Cerebellar cortex (tissue), 1 donor: ENCODE measurements around the gene RAF1.
A peak's percentile ranks its signal among the peaks of the same experiment; 100 is the strongest.
"Not testable (repeated sequence)": the region's sequence is repeated elsewhere in the genome, so short reads cannot be mapped to it uniquely, and the experiment has no call there.

Experiments
- DNase-seq: peaks from one replicate; pipeline ENCODE4 v3.0.0-alpha.2; 2015; ENCODE audit warnings: low spot score

Gene RAF1

GRCh38 chr3:12558706-12559105 lies 105.2 kb downstream of the RAF1 start:
- DNase-seq: no peak

- DNase-seq: no peak
Observed at GRCh38 chr3:12557473-12558100, 106.3 kb downstream of the RAF1 start.

GRCh38 chr3:12556690-12557472 lies 107.0 kb downstream of the RAF1 start, which contains the start of gene MKRN2:
TSS of gene MKRN2 (plus strand) at chr3:12557087. CDS start at chr3:12557151, 64 bp downstream.
- DNase-seq: peak; percentile 88

- DNase-seq: no peak
Observed at GRCh38 chr3:12556314-12556689, 107.6 kb downstream of the RAF1 start.

- peak; percentile 48 for DNase-seq
Observed at GRCh38 chr3:12553921-12554391, 110.0 kb downstream of the RAF1 start.

- DNase-seq: no peak
Observed at GRCh38 chr3:12549971-12550760, 113.8 kb downstream of the RAF1 start.

DNA sequence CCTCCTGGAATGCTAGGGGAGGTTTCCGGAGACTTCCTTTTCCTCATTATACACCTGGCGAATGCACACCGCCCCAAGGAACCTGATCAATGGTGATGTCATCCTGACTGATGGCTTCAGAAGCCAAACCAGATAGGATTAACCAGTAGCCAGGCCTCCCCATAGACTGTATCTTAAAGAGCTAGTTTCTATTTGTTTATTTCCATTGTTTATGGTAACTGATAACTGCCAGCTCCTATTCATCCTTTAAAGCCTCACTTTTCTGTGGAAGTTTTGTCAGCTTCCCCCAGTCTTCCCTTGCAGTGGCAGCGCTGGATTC lies 118.5 kb downstream of the RAF1 start, which contains the start of gene MKRN2OS:
Gene MKRN2OS (minus strand): TSS at position 27 of the 319 bp plus-strand sequence. CDS start 35 bp downstream, outside the sequence.
- DNase-seq: peak; percentile 88

DNA sequence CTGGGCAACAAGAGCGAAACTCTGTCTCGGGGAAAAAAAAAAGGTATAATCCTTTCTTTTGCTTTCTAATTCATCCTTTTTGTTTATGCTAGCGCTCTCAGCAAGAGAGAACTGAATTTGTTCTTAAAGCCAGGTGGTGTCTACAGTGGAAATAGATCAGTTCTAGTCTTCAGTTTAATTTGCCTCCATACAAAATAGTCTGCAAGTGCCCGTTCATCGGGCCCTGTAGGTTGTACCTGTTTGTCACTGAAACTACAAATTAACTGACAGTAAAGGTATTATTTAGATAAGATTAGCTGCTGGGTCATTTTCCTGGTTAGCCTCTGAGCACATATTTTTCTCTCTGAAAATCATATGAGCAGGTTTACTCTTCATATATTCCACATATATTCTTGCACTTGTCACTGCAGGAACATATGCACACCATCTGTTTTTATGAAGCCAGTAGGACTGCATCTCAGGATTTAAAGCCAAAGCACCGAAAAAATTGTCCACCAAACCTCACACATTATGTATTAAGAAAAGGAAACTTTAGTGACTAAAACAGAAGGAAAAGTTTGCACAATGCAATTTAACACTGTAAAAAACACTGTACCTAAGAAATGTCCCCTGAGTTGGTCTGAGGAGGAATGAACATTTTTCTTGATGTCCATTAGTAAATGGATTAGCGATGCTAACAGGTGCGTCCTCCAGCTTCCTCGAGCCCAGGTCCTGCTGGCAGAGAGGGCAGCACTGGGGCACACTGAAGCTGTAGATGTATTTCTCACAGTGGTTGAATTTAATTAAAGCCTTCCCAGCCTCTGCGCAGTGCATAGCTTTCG lies 119.1 kb downstream of the RAF1 start:
- DNase-seq: peak; percentile 64

- not testable (repeated sequence) for DNase-seq
Observed at GRCh38 chr3:12543497-12543896, 120.4 kb downstream of the RAF1 start.

DNA sequence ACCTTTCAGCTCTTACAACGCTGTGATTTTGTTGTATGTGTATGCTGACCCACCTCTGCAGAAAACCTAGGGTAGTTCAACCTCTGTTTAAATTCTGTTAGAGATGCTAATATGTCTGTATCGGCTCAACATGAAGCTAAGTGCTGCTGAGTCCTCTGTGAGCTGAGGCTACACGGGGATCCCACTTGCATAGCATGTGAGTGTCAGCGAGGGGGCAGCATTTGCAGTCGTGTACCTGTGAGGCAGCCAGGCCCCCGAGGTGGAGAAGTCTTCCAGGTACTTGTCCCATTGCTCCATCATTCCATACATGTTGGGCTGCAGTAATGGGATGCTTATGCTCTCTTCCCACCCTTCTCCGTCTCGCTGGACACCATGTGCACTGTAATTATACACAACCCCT lies 122.3 kb downstream of the RAF1 start:
- DNase-seq: peak; percentile 60

GRCh38 chr3:12536423-12536822 lies 127.5 kb downstream of the RAF1 start:
- no peak for DNase-seq
